Adipocyte (in vitro differentiated cells): ENCODE data around the gene IFT52.
A peak's percentile ranks its signal among the peaks of the same experiment; 100 is the strongest.

Experiments used
- DNase-seq: peaks from one replicate; pipeline ENCODE4 v3.0.0-alpha.2; 2015; ENCODE audit warnings: low read depth
- H3K27me3 ChIP-seq: replicated peaks from 2 replicates; pipeline ENCODE4 v1.7.0; 2013; ENCODE audit warnings: mild to moderate bottlenecking, low read length, moderate library complexity; ENCODE audit not compliant: control insufficient read depth, insufficient read depth
- H3K36me3 ChIP-seq: 2 replicates; pipeline ENCODE4 v1.7.0; 2013; ENCODE audit warnings: low read length, mild to moderate bottlenecking, moderate library complexity; ENCODE audit not compliant: control insufficient read depth, insufficient read depth, severe bottlenecking
- H3K4me1 ChIP-seq: 2 replicates; pipeline ENCODE4 v1.7.0; 2013; ENCODE audit warnings: mild to moderate bottlenecking, low read length, moderate library complexity; ENCODE audit not compliant: control insufficient read depth, insufficient read depth
- H3K4me3 ChIP-seq: 2 replicates; pipeline ENCODE4 v1.7.0; 2013; ENCODE audit warnings: mild to moderate bottlenecking, low read length, moderate library complexity
- H3K9ac ChIP-seq: 2 replicates; pipeline ENCODE4 v1.7.0; 2013; ENCODE audit warnings: mild to moderate bottlenecking, low read length, moderate library complexity
- H3K9me3 ChIP-seq: 2 replicates; pipeline ENCODE4 v1.7.0; 2013; ENCODE audit warnings: mild to moderate bottlenecking, low read length, moderate library complexity; ENCODE audit not compliant: control insufficient read depth

Gene IFT52

GRCh38 chr20:43590392-43591303, at the start of gene IFT52:
TSS of gene IFT52 (plus strand) at chr20:43590937. CDS start at chr20:43594699, 3,762 bp downstream.
- peaks cover 8% of the 10 kb centered on the region for H3K36me3 ChIP-seq
- H3K27me3 ChIP-seq: no peaks in the 10 kb centered on the region
- no peaks in the 10 kb centered on the region for H3K9me3 ChIP-seq
- H3K4me1 ChIP-seq: peaks cover 12% of the 10 kb centered on the region
- peak within 1 kb of the TSS; percentile 90 for H3K9ac ChIP-seq
- peak; percentile 96 for DNase-seq
- H3K4me3 ChIP-seq: peak within 1 kb of the TSS; percentile 94

GRCh38 chr20:43541214-43541613, 49.5 kb upstream of the IFT52 start:
- Histone ChIP-seq H3K4me1 (no peaks in the 10 kb centered on the region), H3K36me3 (peaks cover 4% of the 10 kb centered on the region), H3K9ac (no peak overlapping the region), H3K27me3 (peaks cover 3% of the 10 kb centered on the region), H3K9me3 (no peaks in the 10 kb centered on the region), H3K4me3 (no peak overlapping the region)
- peak; percentile 84 for DNase-seq

- H3K4me3 ChIP-seq: no peak overlapping the region
- no peaks in the 10 kb centered on the region for H3K4me1 ChIP-seq
- no peak overlapping the region for H3K9ac ChIP-seq
- DNase-seq: no peak
- no peaks in the 10 kb centered on the region for H3K36me3 ChIP-seq
- no peaks in the 10 kb centered on the region for H3K9me3 ChIP-seq
- H3K27me3 ChIP-seq: peaks cover 3% of the 10 kb centered on the region
Measured at GRCh38 chr20:43542161-43542560, 48.6 kb upstream of the IFT52 start.

GRCh38 chr20:43542674-43543073, 48.1 kb upstream of the IFT52 start:
- Histone ChIP-seq H3K4me1 (no peaks in the 10 kb centered on the region), H3K9me3 (peaks cover 5% of the 10 kb centered on the region), H3K27me3 (peaks cover 3% of the 10 kb centered on the region), H3K9ac (no peak overlapping the region), H3K36me3 (no peaks in the 10 kb centered on the region), H3K4me3 (no peak overlapping the region)
- no peak for DNase-seq

- Histone ChIP-seq H3K9me3 (peaks cover 6% of the 10 kb centered on the region), H3K9ac (no peak overlapping the region), H3K4me3 (no peak overlapping the region), H3K36me3 (no peaks in the 10 kb centered on the region), H3K27me3 (peaks cover 3% of the 10 kb centered on the region), H3K4me1 (no peaks in the 10 kb centered on the region)
- DNase-seq: no peak
Measured at GRCh38 chr20:43543138-43543537, 47.6 kb upstream of the IFT52 start.

GRCh38 chr20:43544501-43544900, 46.2 kb upstream of the IFT52 start:
- Histone ChIP-seq H3K27me3 (peaks cover 3% of the 10 kb centered on the region), H3K9me3 (peaks cover 6% of the 10 kb centered on the region), H3K4me1 (no peaks in the 10 kb centered on the region)

GRCh38 chr20:43545837-43546578, 44.7 kb upstream of the IFT52 start:
- Histone ChIP-seq H3K27me3 (peaks cover 3% of the 10 kb centered on the region), H3K9me3 (peaks cover 6% of the 10 kb centered on the region), H3K4me3 (no peak overlapping the region), H3K36me3 (no peaks in the 10 kb centered on the region), H3K4me1 (no peaks in the 10 kb centered on the region), H3K9ac (no peak overlapping the region)
- no peak for DNase-seq

More at GRCh38 chr20:43544501-43544900, 46.2 kb upstream of the IFT52 start:
- Histone ChIP-seq H3K4me3 (no peak overlapping the region), H3K9ac (no peak overlapping the region), H3K36me3 (no peaks in the 10 kb centered on the region)
- no peak for DNase-seq

GRCh38 chr20:43548273-43548880, 42.4 kb upstream of the IFT52 start:
- peaks cover 3% of the 10 kb centered on the region for H3K27me3 ChIP-seq
- no peak for DNase-seq
- no peak overlapping the region for H3K9ac ChIP-seq
- H3K9me3 ChIP-seq: peaks cover 6% of the 10 kb centered on the region
- H3K4me1 ChIP-seq: no peaks in the 10 kb centered on the region
- H3K36me3 ChIP-seq: no peaks in the 10 kb centered on the region
- H3K4me3 ChIP-seq: no peak overlapping the region

GRCh38 chr20:43549416-43550065, 41.2 kb upstream of the IFT52 start:
- H3K9me3 ChIP-seq: peaks cover 6% of the 10 kb centered on the region
- no peak overlapping the region for H3K9ac ChIP-seq
- H3K36me3 ChIP-seq: no peaks in the 10 kb centered on the region
- no peak for DNase-seq
- no peak overlapping the region for H3K4me3 ChIP-seq
- no peaks in the 10 kb centered on the region for H3K4me1 ChIP-seq
- peaks cover 3% of the 10 kb centered on the region for H3K27me3 ChIP-seq

- Histone ChIP-seq H3K36me3 (no peaks in the 10 kb centered on the region), H3K9me3 (peaks cover 6% of the 10 kb centered on the region), H3K9ac (no peak overlapping the region), H3K4me3 (no peak overlapping the region), H3K27me3 (peaks cover under 1% of the 10 kb centered on the region), H3K4me1 (no peaks in the 10 kb centered on the region)
- DNase-seq: no peak
Measured at GRCh38 chr20:43550456-43550855, 40.3 kb upstream of the IFT52 start.
